Coronary artery (tissue), 2 donors: Measurements from ENCODE around the gene DOK3.

ENCODE experiments used
- DNase-seq: peaks from one replicate; pipeline ENCODE4 v3.0.0-alpha.2; 2017; ENCODE audit warnings: low spot score
- H3K27ac ChIP-seq, 2 donors: fragments of 200-600 bp; sonication (generic); one replicate each; pipeline ENCODE4 v1.5.1; 2016 to 2019
- H3K4me3 ChIP-seq: fragments of 200-600 bp; sonication (generic); 2 replicates; pipeline ENCODE4 v1.5.1; 2016; ENCODE audit warnings: mild to moderate bottlenecking, moderate library complexity
- TF ChIP-seq, protein P1 (sequence below): fragments of 200-600 bp; sonication (generic); IDR thresholded peaks from one replicate; pipeline ENCODE4 v1.5.1; 2019; ENCODE audit warnings: antibody characterized with exemption

DOK3 gene

GRCh38 chr5:177457852-177458681 lies 51.6 kb downstream of the DOK3 start:
- Histone ChIP-seq H3K27ac (peak overlapping the region; percentile 22 to 88), H3K4me3 (no peak overlapping the region)
- no peak for DNase-seq

DNA sequence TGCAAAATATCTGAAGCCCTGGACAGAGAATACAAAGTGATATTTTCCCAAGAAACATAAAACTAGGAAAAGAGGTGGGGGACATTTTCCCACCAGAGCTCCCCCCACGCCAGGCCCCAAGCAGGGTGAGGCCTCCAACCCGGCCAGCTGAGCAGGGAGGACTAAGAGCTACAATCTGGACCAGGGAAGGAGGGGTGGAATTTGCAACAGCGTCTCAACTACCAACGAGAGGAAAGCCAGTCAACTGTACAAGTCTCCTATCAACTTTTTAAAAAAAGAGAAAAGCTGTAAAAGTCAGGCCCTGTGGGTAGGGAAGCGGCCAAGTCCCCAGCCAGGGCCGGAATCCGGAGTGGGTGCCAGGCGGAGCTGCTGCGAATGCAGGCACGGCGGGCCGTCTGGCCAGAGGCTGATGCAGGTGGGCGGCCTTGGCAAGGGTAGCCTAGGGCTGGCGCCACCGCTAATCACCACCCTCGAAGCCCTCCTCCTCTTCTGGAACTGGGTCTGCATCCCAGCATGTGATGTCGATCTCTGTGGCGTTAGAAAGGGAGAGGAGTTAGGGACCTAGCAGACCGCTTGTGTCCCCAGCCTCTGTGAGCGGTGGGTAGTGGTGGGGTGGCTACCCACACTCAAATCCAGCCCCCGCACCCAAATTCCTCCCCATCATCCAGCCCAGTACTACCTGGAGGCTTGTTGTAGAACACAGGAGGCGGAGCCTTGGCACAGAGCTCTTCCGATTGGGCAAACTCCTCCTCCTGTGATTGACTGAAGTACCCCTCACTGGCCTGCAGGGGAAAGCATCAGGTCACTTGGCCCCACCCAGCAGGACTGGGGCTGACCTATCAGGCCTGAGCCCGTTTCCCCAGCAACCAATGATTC lies 52.4 kb downstream of the DOK3 start:
- Histone ChIP-seq H3K4me3 (peak overlapping the region; percentile 28), H3K27ac (peak overlapping the region; percentile 22 to 88)
- peak; percentile 95 for DNase-seq
- TF ChIP-seq, protein P1, sequence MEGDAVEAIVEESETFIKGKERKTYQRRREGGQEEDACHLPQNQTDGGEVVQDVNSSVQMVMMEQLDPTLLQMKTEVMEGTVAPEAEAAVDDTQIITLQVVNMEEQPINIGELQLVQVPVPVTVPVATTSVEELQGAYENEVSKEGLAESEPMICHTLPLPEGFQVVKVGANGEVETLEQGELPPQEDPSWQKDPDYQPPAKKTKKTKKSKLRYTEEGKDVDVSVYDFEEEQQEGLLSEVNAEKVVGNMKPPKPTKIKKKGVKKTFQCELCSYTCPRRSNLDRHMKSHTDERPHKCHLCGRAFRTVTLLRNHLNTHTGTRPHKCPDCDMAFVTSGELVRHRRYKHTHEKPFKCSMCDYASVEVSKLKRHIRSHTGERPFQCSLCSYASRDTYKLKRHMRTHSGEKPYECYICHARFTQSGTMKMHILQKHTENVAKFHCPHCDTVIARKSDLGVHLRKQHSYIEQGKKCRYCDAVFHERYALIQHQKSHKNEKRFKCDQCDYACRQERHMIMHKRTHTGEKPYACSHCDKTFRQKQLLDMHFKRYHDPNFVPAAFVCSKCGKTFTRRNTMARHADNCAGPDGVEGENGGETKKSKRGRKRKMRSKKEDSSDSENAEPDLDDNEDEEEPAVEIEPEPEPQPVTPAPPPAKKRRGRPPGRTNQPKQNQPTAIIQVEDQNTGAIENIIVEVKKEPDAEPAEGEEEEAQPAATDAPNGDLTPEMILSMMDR = peak; percentile 47

More at GRCh38 chr5:177457852-177458681, 51.6 kb downstream of the DOK3 start:
- TF ChIP-seq, protein P1 = no peak

GRCh38 chr5:177456591-177456964 lies 53.0 kb downstream of the DOK3 start:
- Histone ChIP-seq H3K4me3 (no peak overlapping the region), H3K27ac (peak overlapping the region; percentile 22 to 88)
- no peak for DNase-seq
- TF ChIP-seq, protein P1 = no peak

GRCh38 chr5:177455661-177456590 lies 53.7 kb downstream of the DOK3 start:
- Histone ChIP-seq H3K4me3 (peak overlapping the region; percentile 71), H3K27ac (peak overlapping the region; percentile 22 to 77)
- TF ChIP-seq, protein P1 = peak; percentile 86
- DNase-seq = peak; percentile 97

DNA sequence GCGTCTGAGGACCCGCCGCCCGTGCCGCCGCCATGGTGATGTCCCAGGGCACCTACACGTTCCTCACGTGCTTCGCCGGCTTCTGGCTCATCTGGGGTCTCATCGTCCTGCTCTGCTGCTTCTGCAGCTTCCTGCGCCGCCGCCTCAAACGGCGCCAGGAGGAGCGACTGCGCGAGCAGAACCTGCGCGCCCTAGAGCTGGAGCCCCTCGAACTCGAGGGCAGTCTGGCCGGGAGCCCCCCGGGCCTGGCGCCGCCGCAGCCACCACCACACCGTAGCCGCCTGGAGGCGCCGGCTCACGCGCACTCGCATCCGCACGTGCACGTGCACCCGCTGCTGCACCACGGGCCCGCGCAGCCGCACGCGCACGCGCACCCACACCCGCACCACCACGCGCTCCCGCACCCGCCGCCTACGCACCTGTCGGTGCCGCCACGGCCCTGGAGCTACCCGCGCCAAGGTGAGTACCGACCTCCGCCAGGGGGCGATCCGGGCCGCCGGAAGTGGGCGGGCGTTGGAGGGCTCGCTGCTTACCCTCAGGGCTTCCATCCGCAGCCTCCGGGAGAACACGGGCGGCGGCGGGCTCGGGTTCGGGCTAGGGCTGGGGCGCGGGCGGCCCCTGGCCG lies 54.5 kb downstream of the DOK3 start:
- peak overlapping the region; percentile 22 to 77 for H3K27ac ChIP-seq
- DNase-seq = no peak

More for the DNA sequence above, 54.5 kb downstream of the DOK3 start:
- TF ChIP-seq, protein P1 = peak; percentile 49
- H3K4me3 ChIP-seq = peak overlapping the region; percentile 71
